GM19438 (cell line): ENCODE data around the gene KDM4C.

Experiments
- ATAC-seq: cut with Tn5 transposase; IDR thresholded peaks from one replicate; pipeline ENCODE4 v1.9.1; 2021; ENCODE audit warnings: low read depth; ENCODE audit not compliant: unreplicated experiment

KDM4C gene

DNA sequence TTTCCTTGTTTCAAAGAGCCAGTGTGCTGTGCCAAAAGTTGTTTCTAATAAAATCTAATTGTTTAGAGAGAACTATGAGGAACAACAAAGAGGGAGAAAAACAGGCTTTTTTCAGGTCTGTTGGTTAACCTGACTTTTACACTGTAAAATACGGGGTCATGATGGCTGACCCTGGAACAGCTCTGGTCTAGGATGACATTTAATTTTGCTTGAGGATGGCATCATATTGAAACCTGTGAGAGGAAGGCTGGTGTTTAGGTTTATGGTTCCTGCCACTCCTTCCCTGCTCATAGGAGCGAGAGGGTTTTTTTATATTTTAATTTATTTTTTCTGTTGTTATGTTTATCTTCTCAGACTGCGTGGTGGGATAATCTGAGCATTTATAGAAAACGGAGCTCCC lies 327.6 kb downstream of the KDM4C start:
- no peak for ATAC-seq

DNA sequence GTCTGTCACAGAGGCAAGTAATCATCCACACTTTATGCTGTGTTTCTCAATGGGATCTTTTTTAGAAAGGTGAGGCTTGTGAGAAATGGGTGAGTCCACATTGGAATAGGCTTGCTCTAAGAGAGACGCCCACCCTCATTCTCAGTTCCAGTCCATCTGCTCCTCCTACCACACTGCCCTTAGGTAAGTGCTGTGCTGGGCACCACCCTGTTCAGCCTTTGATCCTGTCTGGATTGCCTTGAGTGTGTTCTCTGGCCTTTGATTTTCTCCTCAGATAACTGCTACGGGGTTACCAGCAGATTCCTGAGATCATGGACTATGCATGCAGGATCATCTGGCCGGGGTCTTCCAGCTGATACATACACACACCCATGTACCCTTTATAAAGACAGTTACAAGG lies 328.6 kb downstream of the KDM4C start:
- ATAC-seq = no peak

DNA sequence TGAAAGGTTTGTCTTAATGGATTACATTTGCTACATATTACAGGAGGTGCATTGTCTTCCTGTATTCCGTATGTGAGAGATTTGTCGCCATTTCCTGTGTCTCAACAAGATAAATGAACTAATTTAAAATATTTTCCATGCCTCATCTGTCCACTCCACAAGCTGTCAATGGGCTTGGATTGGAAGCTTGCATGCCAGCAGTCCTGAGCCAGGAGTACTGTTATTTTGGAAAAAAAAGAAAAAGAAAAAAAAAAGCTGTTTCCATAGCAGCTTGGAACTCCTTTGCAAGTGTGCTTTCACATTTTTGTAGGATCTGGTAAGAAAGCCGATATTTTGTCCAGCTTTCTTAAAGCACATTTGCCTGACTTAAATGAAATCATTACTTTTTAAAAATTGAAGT lies 330.8 kb downstream of the KDM4C start:
- ATAC-seq = no peak

DNA sequence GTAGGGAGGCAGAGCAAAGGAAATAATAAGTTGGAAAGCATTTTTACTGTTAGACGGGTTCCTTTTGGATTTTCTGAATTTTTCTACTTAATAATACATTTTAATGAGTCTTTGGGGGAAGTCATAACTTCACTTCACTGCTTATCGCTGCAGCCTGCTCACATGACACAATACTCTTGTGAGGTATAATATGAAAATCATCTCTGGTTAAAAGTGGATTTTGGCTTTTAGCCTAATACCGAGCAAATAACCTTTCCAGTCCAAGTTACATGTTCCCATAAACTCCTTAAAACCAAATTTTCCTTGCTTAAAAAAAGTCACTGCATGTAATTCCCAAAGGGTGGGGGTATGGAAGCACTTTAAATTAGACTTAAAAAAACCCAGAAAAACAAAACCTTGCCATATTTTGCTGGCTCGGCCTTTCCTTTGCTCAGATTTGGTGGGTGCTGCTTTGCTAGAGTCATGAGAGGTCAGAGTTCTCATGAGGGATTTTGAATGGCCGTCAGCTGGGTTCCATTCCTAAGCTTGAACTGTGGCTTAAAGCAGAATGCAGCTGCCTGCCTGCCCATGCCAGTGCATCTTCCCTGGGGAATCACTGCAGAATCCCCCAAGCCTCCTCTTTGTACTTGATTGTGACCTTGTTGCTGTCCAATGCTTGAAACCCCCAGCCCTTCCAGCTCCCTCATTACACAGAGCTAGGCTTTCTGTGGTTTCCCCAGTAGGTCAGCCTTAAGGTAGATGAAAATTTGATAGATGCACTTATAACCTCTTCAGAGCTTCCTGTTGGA lies 331.8 kb downstream of the KDM4C start:
- ATAC-seq = no peak

DNA sequence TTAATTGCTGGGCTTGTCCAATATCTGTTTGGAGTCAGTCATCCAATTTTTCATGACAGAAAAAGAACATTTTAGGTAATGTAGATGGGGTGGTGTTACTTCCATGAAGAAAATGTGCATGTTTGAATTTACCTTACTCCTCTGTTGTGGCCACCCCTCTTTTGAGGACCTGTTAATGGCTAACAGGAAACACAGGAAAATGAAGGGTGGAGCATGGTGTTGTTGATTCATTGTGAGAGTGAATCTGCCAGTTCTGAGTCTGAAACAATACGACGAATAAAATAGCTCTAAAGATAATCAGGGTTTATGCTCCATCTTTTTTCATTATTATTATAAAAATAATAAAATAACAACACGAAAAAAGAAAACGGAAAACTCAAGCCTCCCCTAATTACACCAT lies 335.3 kb downstream of the KDM4C start:
- no peak for ATAC-seq

DNA sequence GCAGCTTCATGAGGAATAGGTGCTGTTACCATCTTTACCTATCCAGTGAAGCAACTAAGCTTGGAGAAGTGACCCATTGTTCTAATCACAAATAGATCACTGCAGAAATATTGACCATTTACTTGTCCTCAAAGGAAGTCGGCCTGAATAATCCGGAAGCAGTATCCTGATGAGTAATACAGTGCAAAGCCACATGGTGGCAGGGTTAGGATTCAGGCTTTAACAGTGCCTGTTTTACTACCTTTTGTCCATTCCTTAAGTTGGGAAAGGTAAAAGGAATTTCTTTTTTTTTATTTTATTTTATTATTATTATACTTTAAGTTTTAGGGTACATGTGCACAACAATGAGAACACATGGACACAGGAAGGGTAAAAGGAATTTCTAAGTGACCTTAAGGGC lies 336.3 kb downstream of the KDM4C start:
- no peak for ATAC-seq

DNA sequence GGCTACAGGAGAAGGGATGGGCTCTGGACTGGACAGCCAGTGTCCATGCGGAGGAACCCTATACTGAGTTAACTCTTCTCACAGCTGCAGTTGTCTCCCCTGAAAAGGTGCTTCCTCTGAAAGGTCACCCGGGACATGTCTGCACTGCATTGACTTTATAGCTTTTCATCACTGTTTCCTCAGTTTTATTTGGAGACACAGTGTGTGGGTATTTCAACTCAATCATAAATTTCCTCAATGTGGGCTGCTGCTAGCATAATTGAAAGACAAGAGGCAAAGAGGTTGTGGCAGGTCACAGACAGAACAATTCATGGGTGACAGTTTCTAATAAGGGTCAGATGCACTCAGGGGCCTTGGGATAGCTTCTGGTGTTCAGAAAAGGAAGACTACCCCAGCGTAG lies 336.8 kb downstream of the KDM4C start:
- ATAC-seq = no peak

DNA sequence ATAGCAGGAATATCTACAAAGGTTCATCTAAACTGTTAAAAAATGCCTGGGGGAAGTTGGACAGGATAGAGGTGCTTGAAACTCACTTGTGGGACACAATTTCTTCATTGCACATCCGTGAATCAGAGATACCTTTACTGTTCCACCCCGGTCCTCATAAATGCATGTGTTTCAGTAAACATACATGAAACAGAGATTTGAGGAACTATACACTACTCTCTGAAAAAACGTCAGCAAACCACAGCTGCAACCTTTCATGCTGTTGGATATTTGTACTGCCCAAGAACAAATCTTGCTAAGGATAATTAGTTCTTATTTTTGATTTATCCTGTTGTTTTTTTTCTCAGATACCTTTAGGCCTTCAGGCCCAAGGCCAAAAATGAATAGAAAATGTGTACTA lies 337.3 kb downstream of the KDM4C start:
- ATAC-seq = no peak

DNA sequence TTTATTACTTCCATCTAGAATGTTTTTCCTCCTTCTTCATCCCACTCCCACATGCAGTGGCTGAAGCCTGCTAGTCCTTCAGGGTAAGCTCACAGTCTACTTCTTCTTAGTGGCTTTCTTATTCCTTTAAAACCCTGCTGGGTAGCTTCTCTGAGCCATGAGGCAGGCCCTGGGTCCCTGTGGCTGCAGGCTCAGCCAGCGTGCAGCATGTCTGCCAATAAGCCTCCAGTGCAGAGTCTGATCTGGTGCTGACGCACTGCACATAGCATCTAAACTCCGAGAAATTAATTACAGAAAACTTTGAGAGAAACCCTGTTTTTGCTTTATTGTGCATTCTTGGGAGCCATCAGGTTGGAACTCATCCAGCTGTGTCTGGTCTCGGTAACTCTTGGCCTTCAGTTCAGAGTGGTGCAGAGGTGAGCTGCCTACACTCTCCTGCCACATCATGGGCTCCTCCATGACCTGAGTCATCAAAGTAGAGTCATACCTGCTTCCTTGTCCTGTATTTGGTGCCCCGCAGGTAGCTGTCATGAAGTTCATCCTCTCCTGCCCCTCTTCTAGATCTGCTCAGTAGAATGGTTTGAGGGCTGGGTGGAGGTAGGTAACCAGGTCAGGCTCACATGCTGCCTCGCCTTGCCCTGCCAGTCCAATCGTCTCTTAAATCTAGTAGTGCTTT lies 339.4 kb downstream of the KDM4C start:
- no peak for ATAC-seq

DNA sequence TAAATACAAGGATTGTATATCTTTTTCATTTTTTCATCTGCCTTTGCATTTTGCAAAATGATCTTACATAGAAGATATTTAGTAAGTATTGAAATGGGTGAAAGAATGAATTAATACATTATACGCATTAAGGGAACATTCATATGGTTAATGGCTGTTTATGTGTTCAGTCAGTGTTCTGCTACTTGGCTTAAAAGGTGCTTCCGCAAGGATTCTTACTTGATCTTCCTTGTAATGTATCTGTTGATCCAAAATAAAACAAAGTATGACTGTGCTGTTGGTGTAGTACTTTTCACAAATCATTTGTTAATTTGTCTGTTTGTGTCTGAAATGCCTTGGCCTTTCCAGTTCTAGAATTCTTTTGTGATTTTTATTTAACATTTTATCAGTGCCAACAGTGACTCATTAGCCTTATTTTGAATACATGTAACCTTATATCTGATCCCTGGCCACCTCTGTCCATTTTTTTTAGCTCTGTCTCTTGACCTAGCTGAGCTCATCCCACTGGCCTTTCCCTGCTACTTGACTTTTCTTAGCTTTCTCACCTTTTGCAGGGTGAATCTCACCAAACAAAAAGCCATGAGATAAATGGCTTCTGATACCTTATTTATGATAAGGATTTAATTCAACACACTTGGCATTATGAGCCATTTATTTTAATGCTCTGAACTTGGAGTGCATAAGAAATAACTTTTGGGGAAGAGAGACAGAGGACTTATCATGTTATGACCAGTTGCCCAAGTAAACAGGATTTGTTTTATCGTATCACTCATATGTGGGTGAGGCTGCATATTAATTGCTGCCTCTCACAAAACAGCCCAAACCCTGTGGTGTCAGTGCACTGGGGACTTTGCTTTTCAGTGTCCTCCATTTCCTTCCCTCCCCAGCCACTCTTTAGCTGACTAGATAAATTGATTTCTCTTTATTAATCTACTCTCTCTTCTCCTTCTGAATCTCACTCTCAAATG lies 340.3 kb downstream of the KDM4C start:
- no peak for ATAC-seq

DNA sequence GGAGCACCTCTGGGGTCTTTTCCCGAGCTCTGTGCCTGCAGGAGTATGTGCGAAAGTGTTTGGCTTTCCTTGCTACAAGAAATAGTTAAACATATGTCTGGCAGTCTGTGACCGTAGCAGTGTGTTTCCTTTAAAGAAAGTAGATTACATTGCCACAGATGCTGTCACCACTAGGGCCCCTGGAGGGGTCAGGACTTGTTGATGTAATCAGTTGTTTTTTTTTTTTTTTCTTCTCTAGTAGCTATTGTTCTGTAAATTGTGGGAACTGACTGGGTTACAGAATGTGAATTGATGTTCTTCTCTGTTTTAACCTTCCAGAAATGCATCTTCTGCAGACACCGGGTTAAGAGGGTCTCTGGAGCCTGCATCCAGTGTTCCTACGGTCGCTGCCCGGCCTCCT lies 345.6 kb downstream of the KDM4C start:
- ATAC-seq = no peak

DNA sequence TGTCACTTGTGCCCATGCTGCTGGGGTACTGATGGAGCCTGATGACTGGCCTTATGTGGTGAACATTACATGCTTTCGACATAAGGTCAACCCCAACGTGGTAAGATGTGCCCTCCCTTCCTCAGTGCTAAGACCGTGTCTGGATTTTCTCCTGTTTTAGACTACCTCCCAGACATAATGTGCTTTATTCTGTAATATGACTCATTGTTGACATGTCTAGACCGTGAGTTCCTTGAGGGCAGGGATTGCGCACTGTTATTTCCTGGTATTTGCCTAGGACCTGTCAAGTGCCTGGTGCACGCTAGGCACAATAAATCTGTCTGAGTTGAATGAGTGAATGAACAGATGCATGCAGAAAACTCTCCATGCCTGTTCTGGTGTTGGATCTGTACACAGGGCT lies 346.0 kb downstream of the KDM4C start:
- no peak for ATAC-seq

DNA sequence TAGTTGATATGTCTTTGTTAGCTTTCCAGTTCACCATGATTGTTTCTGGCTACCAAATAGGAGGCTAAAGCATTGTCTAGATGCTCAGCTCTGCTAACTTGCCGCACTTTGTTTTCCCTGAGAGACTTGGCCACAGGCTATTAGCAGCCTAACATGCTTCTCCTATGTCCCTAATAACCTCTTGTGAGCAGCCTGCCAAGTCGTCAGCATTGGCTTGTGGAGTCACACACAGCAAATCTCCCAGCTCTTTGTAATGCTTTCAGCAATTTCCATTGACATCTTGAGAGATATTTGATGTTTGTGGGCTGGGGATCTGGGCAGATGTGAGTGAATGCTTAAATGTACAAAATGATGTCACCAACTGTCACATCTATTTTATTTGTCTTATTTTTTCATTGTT lies 346.9 kb downstream of the KDM4C start:
- ATAC-seq = no peak

DNA sequence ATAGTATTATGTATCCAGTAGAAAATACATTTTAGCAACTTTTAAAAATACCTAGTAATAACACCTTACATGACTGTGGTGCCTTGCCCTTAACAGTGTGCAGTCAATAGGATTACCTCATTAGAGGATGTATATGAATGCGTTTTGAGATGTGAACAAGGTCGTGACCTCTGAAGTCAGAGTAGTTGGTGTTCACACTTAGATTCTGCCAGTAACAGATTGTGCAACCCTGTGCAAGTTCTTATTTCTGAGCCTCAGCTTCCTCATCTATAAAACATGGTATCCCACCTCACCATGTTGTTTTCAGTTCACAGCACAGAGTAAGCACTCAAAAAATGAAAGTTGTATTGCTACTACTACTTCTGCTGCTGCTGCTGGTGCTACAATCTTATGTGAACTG lies 347.3 kb downstream of the KDM4C start:
- no peak for ATAC-seq

DNA sequence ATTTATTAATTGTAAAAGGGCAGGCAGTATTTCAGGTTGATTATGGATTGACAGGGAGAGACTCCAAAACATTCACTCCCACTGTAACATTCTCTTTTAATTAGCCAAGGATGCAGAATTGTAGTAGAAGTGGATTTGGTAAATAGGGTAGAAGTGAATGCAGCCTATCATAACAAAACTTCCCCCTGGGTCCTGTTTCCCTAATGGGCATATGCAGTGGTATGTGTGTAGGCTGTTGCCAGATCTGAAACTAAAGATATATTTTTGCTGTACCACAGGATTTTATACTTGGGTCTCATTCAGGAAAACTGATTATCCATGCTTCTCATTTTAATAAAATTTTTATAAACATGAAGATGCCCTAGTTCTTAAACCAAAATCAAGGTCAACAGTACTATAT lies 351.2 kb downstream of the KDM4C start:
- no peak for ATAC-seq

DNA sequence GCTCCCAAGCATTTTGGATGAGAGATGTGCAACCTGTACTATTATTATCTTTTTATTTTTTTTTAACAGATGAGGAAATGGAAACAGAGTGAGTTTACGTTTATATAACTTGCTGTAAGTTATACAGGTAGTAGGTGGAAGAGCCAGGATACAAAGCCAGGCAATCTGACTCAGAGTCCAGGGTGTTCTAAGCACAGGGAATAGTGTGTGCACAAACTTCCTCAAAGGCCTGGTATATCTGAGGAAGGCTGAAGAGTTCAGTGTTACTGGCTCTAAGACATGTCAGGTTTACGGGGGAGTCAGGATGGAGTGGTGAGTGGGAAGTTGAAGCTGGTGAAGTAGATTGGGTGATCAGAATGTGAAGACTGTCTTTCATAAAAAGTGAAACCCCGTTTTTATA lies 353.6 kb downstream of the KDM4C start:
- ATAC-seq = no peak

DNA sequence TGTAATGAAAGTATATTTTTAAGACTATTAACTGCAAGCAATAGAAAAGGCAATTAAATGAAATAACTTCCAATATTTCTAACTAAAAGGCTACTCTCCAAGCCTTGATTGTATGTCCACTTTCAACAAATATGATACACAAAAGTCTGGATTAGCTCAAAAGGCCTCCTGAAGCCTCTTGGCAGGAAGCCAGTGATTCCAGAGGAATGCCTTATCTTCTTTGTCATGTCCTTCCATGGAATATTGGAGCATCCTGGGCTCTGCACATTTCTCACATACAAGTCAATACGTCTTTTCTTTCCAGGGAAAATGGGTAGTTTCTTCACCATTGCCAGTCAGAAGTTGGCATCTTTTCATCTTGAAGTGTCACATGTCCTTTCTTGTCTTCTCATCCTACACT lies 357.8 kb downstream of the KDM4C start:
- no peak for ATAC-seq

DNA sequence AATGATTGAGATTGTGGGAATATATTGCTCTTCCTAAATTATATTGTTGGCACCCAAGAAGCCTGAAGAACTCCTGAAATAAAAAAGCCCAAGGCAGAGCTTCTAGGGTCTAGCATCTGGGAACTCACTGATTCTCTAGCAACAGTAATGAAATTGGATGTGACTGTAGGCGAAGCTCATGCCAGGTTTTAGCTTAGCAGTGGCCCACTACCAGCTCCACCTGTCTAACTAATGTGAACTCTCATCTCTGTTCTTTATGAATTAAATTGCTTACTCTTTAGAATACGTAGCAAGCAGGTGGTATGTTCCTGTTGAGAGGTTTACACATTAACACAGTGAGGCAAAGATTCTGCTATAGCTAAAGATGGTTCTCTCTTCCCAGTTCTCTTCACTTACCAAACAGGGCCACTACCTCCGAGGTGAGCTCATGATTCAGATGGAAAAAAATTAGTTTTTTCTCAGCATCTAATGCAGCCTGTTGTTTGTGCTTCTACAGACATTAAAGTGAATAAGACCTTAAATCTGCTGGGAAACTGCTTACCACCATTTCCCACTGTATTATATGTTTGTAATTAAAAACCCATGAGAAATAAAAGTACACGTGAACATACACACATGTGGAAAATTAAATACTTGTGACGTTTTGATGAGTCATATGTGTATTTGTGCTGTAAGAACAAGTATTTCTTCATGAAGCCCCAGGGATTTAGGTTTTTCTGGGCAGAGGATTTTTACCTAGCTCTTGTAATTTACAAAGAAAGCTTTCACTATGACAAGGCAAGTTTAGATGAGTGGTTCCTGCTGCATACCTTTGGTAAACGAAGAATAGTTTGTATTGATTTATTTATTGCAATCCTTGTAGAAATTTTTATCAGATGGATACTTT lies 360.1 kb downstream of the KDM4C start:
- ATAC-seq = peak; percentile 66

DNA sequence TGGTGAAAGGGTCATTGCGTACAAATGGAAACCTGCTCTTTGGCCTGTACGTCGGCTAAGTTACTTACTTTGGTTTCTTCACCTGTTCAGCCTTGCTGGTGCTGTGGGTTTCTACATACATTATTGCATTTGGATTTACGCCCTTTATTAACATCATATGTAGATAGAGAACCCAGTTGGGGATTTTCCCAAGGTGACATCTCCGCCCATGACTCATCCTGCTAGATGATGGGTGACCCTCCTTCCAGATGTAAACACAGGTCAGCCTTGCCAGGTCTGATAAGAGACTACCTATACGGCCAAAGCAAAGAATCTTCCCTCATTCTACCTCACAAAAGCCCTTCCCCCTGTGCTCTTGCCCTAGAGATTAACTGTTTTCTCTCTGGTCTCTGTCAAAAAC lies 360.9 kb downstream of the KDM4C start:
- ATAC-seq = peak; percentile 44

DNA sequence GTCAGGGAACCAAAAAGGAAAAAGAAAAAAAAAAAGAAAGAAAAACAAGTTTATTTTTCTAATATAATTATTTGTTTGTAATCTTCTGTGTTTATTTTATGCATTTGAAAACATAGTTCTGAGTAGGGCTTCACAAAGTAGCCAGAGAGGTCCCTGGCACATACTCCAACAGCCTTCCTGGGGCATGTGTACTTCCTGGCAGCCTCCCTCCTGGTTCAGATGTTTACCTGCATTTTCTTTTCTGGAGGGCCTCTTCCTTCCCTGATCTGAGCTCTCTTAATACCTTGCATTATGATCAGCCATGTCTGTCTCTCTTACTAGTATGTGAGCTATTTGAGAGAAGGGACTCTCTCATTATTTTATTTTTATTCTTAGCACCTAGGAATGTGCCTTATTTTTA lies 361.8 kb downstream of the KDM4C start:
- no peak for ATAC-seq
